ENCODE data around the gene IL22RA1.

GRCh38 chr1:24075946-24076345, 67.0 kb downstream of the IL22RA1 start:
- TF ChIP-seq, protein P1, sequence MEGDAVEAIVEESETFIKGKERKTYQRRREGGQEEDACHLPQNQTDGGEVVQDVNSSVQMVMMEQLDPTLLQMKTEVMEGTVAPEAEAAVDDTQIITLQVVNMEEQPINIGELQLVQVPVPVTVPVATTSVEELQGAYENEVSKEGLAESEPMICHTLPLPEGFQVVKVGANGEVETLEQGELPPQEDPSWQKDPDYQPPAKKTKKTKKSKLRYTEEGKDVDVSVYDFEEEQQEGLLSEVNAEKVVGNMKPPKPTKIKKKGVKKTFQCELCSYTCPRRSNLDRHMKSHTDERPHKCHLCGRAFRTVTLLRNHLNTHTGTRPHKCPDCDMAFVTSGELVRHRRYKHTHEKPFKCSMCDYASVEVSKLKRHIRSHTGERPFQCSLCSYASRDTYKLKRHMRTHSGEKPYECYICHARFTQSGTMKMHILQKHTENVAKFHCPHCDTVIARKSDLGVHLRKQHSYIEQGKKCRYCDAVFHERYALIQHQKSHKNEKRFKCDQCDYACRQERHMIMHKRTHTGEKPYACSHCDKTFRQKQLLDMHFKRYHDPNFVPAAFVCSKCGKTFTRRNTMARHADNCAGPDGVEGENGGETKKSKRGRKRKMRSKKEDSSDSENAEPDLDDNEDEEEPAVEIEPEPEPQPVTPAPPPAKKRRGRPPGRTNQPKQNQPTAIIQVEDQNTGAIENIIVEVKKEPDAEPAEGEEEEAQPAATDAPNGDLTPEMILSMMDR (IDR thresholded peaks at IDR 0.05) = no peak
- TF ChIP-seq POLR2AphosphoS5 (IDR thresholded peaks at IDR 0.05) = no peak
- TF ChIP-seq POLR2A (IDR thresholded peaks at IDR 0.05; ENCODE audit: low read depth) = no peak

Data from esophagus muscularis mucosa (tissue), 3 donors.